ENCODE data around the gene SLC7A6OS. TPM values are rescaled to one million over a fixed set of nuclear protein-coding genes. Genes with fewer than 3 reads are reported as not detected.

The SLC7A6OS gene
- total RNA-seq, 1 experiment from 2014 or later = 24.5 TPM

GRCh38 chr16:68285683-68286082 lies 25.1 kb downstream of the SLC7A6OS start:
- Histone ChIP-seq H3K14ac (ENCODE audit: insufficient read depth, low read length) (no peak overlapping the region), H3K4ac (ENCODE audit: low read depth, low read length) (no peak overlapping the region), H3K9me3 (ENCODE audit: control insufficient read depth, low read depth, low read length) (no peaks in the 10 kb centered on the region), H4K20me1 (ENCODE audit: control insufficient read depth, insufficient read depth, insufficient read length) (peaks cover 2% of the 10 kb centered on the region), H4K5ac (ENCODE audit: insufficient read length, low read depth, low read length) (no peak overlapping the region), H3K18ac (ENCODE audit: insufficient read length, low read depth, low read length) (no peak overlapping the region), H3K23ac (ENCODE audit: insufficient read length, low read depth, low read length) (no peak overlapping the region), H3K56ac (ENCODE audit: insufficient read length, low read depth, low read length) (no peak overlapping the region), H3K27me3 (ENCODE audit: insufficient read depth, low read length) (no peaks in the 10 kb centered on the region), H3K4me2 (ENCODE audit: insufficient read depth, insufficient read length, low read length) (no peak overlapping the region), H2AK5ac (ENCODE audit: insufficient read length, low read length) (no peak overlapping the region), H3T11ph (ENCODE audit: low read length) (no peak overlapping the region), H4K8ac (replicated peaks; ENCODE audit: insufficient read length, low read depth, low read length) (no peak overlapping the region), H3K27ac (ENCODE audit: insufficient read length, low read depth, low read length) (no peak overlapping the region), H2BK12ac (ENCODE audit: insufficient read length, low read depth, low read length) (no peak overlapping the region), H2BK15ac (ENCODE audit: low read depth, low read length) (no peak overlapping the region), H4K91ac (ENCODE audit: insufficient read length, low read depth, low read length) (no peak overlapping the region), H3K23me2 (ENCODE audit: insufficient read length, low read depth, low read length, poor library complexity, severe bottlenecking) (no peaks in the 10 kb centered on the region), H3K79me2 (ENCODE audit: insufficient read depth, low read length) (no peaks in the 10 kb centered on the region), H3K9ac (ENCODE audit: extremely low read depth, insufficient read length, low read length) (no peak overlapping the region), H3K4me1 (ENCODE audit: insufficient read depth, low read length) (no peaks in the 10 kb centered on the region), H2BK20ac (ENCODE audit: low read depth, low read length, poor library complexity, severe bottlenecking) (no peak overlapping the region), H2AFZ (ENCODE audit: low read length) (no peak overlapping the region), H2BK120ac (ENCODE audit: low read depth, low read length, poor library complexity, severe bottlenecking) (no peak overlapping the region), H2BK5ac (ENCODE audit: insufficient read length, low read length) (no peak overlapping the region), H3K79me1 (ENCODE audit: insufficient read depth, low read depth, low read length, poor library complexity, severe bottlenecking) (no peaks in the 10 kb centered on the region)
- H3K27ac Mint-ChIP-seq = no peak overlapping the region
- TF ChIP-seq CTCF (conservative IDR thresholded peaks at IDR 0.05) = no peak
- no CpG with 5 or more reads among the region's 3 CpGs for WGBS (ENCODE audit: extremely low coverage, insufficient read length, low lambda C conversion rate)
- no peaks in the 10 kb centered on the region for H3K27me3 Mint-ChIP-seq (ENCODE audit: low read depth)
- H3K4me1 Mint-ChIP-seq = peaks cover 4 to 10% of the 10 kb centered on the region in 2 experiments; a peak in 3 of 4 replicates
- no peak overlapping the region for H3K4me3 Mint-ChIP-seq
- no peak for DNase-seq
- H3K9me3 Mint-ChIP-seq = no peaks in the 10 kb centered on the region
- peaks cover 7 to 31% (median 14%) of the 10 kb centered on the region in 3 experiments; a peak in 4 of 7 replicates for H3K36me3 Mint-ChIP-seq (ENCODE audit: insufficient read depth in 1 of 3, low read depth in 3 of 3)
